Spleen (tissue), 13 donors: ENCODE results near the gene TOR3A. TPM values are rescaled to one million over a fixed set of nuclear protein-coding genes. Genes with fewer than 3 reads are reported as not detected.
A peak's percentile ranks its signal among the peaks of the same experiment; 100 is the strongest.

ENCODE experiments used
- DNase-seq: peaks from one replicate; pipeline ENCODE4 v3.0.0-alpha.2; 2020
- H3K27ac ChIP-seq, 8 donors: fragments of 200-600 bp; sonication (generic) in 7 of 8; 1 replicate in 4 of 8; 2 replicates in 4 of 8; pipeline versions ENCODE4 v1.5.0 to v1.8.0; 2016 to 2021; ENCODE audit warnings: inconsistent platforms in 4 of 8, mild to moderate bottlenecking in 4 of 8, moderate library complexity in 1 of 8
- H3K27me3 ChIP-seq, 7 donors: fragments of 200-600 bp; sonication (generic) in 6 of 7; replicated peaks in 1 of 7; 1 replicate in 4 of 7; 2 replicates in 3 of 7; pipeline versions ENCODE4 v1.5.0 to v1.8.0; 2016 to 2021; ENCODE audit warnings: inconsistent platforms in 3 of 7, mild to moderate bottlenecking in 1 of 7
- H3K36me3 ChIP-seq, 6 donors: fragments of 200-600 bp; sonication (generic) in 5 of 6; 1 replicate in 4 of 6; 2 replicates in 2 of 6; pipeline versions ENCODE4 v1.5.0 to v1.8.0; 2016 to 2021; ENCODE audit warnings: inconsistent platforms in 2 of 6
- H3K4me1 ChIP-seq, 6 donors: fragments of 200-600 bp; sonication (generic) in 5 of 6; 1 replicate in 3 of 6; 2 replicates in 3 of 6; pipeline versions ENCODE4 v1.5.0 to v1.8.0; 2016 to 2021; ENCODE audit warnings: inconsistent platforms in 3 of 6
- H3K4me3 ChIP-seq, 8 donors: fragments of 200-600 bp; sonication (generic) in 7 of 8; 1 replicate in 4 of 8; 2 replicates in 4 of 8; pipeline versions ENCODE4 v1.5.0 to v1.8.0; 2016 to 2021; ENCODE audit warnings: inconsistent platforms in 4 of 8, mild to moderate bottlenecking in 4 of 8, moderate library complexity in 2 of 8
- H3K9me3 ChIP-seq, 8 donors: fragments of 200-600 bp; sonication (generic) in 7 of 8; 1 replicate in 4 of 8; 2 replicates in 4 of 8; pipeline versions ENCODE4 v1.5.0 to v1.8.0; 2016 to 2021; ENCODE audit warnings: inconsistent platforms in 4 of 8
- POLR2A ChIP-seq, 3 donors: fragments of 450-650 bp; IDR thresholded peaks; one replicate each; pipeline ENCODE4 v1.5.1; 2017; ENCODE audit warnings: antibody characterized with exemption in 3 of 3, mild to moderate bottlenecking in 1 of 3
- POLR2AphosphoS5 ChIP-seq, 3 donors: sonication (generic); formaldehyde crosslinking; IDR thresholded peaks; one replicate each; pipeline ENCODE4 v1.5.1; 2017; ENCODE audit warnings: antibody characterized with exemption in 3 of 3
- WGBS, 5 donors: extraction: QIAGEN DNeasy Blood & Tissue Kit in 3 of 5; methylation state at CpG; one replicate each; pipeline versions ENCODE4 v1.1.5 to v1.1.7; 2013 to 2018; 5-methylcytosine and 5-hydroxymethylcytosine counted together
- intact Hi-C: fragments of 100-400 bp; cut with DNase I; formaldehyde crosslinking; loops from one replicate; pipeline ENCODE4 v1.15.0; 2023; ENCODE audit warnings: low total_unique reads
- long read RNA-seq, 2 donors: transcript quantifications; one replicate each; lab custom pipeline, GENCODE V29; 2026
- polyA plus RNA-seq, 3 donors: library from polyadenylated mRNA; stranded (reverse); fragments of 200-250 nt; gene quantifications; one replicate each; pipeline ENCODE4 v1.2.1, GENCODE V29; 2013
- total RNA-seq, 7 donors: library from RNA; depleted of rRNA in 3 of 7; stranded (reverse); fragments of >200 nt in 3 of 7; fragmentation: NEBNext Ultra II Directional in 4 of 7; extraction: Animal tissue kit (Norgen Biotek cat#: 25700) in 4 of 7; gene quantifications; one replicate each; pipeline versions ENCODE4 v1.1.0 to v1.2.1, GENCODE V29; 2016 to 2021
- TF ChIP-seq, protein P1 (sequence below), 11 experiments: fragments of 200-600 bp in 7 of 11; fragments of 450-650 bp in 4 of 11; sonication (generic) in 4 of 11; IDR thresholded peaks in 8 of 11; conservative IDR thresholded peaks in 3 of 11; 1 replicate in 7 of 11; 2 replicates in 4 of 11; pipeline versions ENCODE4 v1.4.0 to v1.8.0; 2016 to 2021; ENCODE audit warnings: antibody characterized with exemption in 11 of 11, inconsistent platforms in 4 of 11, mild to moderate bottlenecking in 1 of 11
- donor health status: healthy with polysubstance abuse.
- donor health status: DM: no; HTN: no; CAD: no; lungs with moderate emphysema.
- donor health status: DM: no; HTN: no; CAD: no.
- donor health status: Bipolar disorder and iron deficiency.
- donor health status: healthy.
- donor health status: DM: no; HTN: no; CAD: no.
- donor health status: DM: yes; HTN: yes; CAD: no.

TOR3A gene
- total RNA-seq (10 to 100 TPM; 38.5 to 51.7 (median 42.1) TPM), polyA plus RNA-seq (10 to 100 TPM; 27.9 to 42.2 (median 41.0) TPM)
- long read RNA-seq, donor 1, transcript TOR3A-203 (6 exons, 2,724 nt), result major isoform, 7 of 15 reads
- long read RNA-seq, donor 1, partial matches to known transcripts, result 8 of 15 reads
- long read RNA-seq, donor 1, other reads (novel, unspliced or antisense), result 0 of 15 reads
- long read RNA-seq, donor 2, partial matches to known transcripts, result 0 of 5 reads
- long read RNA-seq, donor 2, other reads (novel, unspliced or antisense), result 0 of 5 reads

DNA sequence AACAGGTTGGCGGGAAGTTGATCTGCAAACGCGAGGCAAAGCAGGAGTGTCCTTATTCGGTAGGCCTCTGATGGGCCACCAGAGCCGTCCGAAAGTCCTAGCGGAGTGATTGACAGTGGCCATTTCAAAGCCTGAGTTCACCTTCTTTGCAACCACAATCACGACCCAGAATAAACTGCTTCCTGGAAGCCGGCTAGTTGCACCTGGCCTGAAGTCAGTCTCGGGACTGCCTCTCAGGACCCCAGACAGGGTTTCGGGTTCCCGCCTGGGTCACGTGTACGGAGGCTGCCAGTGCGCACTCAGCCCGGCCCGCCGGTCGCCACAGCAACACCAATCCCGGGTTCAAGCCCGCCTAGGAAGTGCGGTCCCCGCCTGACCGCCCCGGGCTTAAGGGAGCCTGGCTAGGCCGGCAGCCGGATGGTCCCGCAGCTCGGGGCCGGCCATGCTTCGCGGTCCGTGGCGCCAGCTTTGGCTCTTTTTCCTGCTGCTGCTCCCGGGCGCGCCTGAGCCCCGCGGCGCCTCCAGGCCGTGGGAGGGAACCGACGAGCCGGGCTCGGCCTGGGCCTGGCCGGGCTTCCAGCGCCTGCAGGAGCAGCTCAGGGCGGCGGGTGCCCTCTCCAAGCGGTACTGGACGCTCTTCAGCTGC, at the start of gene TOR3A:
Gene TOR3A, plus strand, starts transcription at position 384 of the 646 bp plus-strand sequence. Its CDS starts 59 bp downstream, at position 443.
- Histone ChIP-seq H3K27me3 (no peaks in the 10 kb centered on the region), H3K4me3 (peak within 1 kb of the TSS; percentile 83 to 97 (median 88)), H3K36me3 (peaks cover 0 to 24% (median 13%) of the 10 kb centered on the region in 6 donors), H3K4me1 (peaks cover 14 to 61% (median 32%) of the 10 kb centered on the region in 6 donors), H3K9me3 (no peaks in the 10 kb centered on the region), H3K27ac (peak within 1 kb of the TSS; percentile 82 to 94 (median 91))
- WGBS, 5 donors, result 0 to 1% (median 1%) methylated on average over 14 to 51 of the region's 51 CpGs
- intact Hi-C loops, result loop anchor here (2.0 kb wide), 1 partner anchor 285 kb away; no protein-coding TSS in a partner anchor
- DNase-seq, result peak; percentile 98
- TF ChIP-seq POLR2A (IDR thresholded peaks at IDR 0.05) (peak in 2 of 3 donors; percentile 51 to 73), POLR2AphosphoS5 (IDR thresholded peaks at IDR 0.05) (peak; percentile 88 to 96 (median 94))
- TF ChIP-seq, protein P1, sequence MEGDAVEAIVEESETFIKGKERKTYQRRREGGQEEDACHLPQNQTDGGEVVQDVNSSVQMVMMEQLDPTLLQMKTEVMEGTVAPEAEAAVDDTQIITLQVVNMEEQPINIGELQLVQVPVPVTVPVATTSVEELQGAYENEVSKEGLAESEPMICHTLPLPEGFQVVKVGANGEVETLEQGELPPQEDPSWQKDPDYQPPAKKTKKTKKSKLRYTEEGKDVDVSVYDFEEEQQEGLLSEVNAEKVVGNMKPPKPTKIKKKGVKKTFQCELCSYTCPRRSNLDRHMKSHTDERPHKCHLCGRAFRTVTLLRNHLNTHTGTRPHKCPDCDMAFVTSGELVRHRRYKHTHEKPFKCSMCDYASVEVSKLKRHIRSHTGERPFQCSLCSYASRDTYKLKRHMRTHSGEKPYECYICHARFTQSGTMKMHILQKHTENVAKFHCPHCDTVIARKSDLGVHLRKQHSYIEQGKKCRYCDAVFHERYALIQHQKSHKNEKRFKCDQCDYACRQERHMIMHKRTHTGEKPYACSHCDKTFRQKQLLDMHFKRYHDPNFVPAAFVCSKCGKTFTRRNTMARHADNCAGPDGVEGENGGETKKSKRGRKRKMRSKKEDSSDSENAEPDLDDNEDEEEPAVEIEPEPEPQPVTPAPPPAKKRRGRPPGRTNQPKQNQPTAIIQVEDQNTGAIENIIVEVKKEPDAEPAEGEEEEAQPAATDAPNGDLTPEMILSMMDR (IDR thresholded peaks at IDR 0.05 in 8 of 11, conservative IDR thresholded peaks at IDR 0.05 in 3 of 11), result no peak

DNA sequence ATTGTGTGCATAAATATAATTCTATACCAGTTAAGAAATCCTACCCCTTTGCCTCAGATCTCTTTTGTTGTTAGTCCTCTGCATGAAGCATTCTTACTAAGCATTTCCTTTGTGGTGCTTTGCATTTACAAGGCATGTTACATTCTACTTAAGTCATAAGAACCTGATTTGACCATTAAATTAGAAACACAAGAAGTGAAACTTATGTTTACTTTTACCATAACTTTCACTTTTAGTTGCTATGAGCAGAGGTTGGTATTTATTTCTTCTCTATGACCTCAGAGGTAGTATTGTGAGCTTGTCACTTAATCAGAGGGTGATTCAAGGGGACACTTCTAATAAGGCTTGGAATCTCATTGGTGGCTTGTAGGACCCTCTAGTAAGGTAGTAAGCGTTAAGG, 47.1 kb upstream of the TOR3A start:
- intact Hi-C loops, result no loop called here
- peaks cover 33 to 99% (median 78%) of the 10 kb centered on the region in 6 donors for H3K4me1 ChIP-seq
- DNase-seq, result no peak
- no peaks in the 10 kb centered on the region for H3K36me3 ChIP-seq
- no peak overlapping the region for H3K4me3 ChIP-seq
- no peaks in the 10 kb centered on the region for H3K9me3 ChIP-seq
- TF ChIP-seq, protein P1 (IDR thresholded peaks at IDR 0.05 in 8 of 11, conservative IDR thresholded peaks at IDR 0.05 in 3 of 11), result no peak
- TF ChIP-seq POLR2AphosphoS5 (IDR thresholded peaks at IDR 0.05) (no peak), POLR2A (IDR thresholded peaks at IDR 0.05) (peak in 1 of 3 donors; percentile 22)
- WGBS, 5 donors, result 60 to 83% (median 75%) methylated on average over 1 of the region's 1 CpG
- H3K27ac ChIP-seq, result peak overlapping the region in 7 of 8 donors; percentile 11 to 68 (median 49)
- no peaks in the 10 kb centered on the region for H3K27me3 ChIP-seq

- H3K4me3 ChIP-seq, result no peak overlapping the region
- no peaks in the 10 kb centered on the region for H3K9me3 ChIP-seq
- H3K36me3 ChIP-seq, result no peaks in the 10 kb centered on the region
- H3K4me1 ChIP-seq, result peaks cover 24 to 83% (median 56%) of the 10 kb centered on the region in 6 donors
- H3K27me3 ChIP-seq, result no peaks in the 10 kb centered on the region
- DNase-seq, result no peak
- WGBS, 5 donors, result 57 to 68% (median 61%) methylated on average over 2 of the region's 2 CpGs
- intact Hi-C loops, result no loop called here
- H3K27ac ChIP-seq, result no peak overlapping the region
- TF ChIP-seq POLR2AphosphoS5 (IDR thresholded peaks at IDR 0.05) (no peak), POLR2A (IDR thresholded peaks at IDR 0.05) (no peak)
- TF ChIP-seq, protein P1 (IDR thresholded peaks at IDR 0.05 in 8 of 11, conservative IDR thresholded peaks at IDR 0.05 in 3 of 11), result no peak
These were observed 44.9 kb upstream of the TOR3A start for GRCh38 chr1:179036844-179037465.
